A549 (cell line): Measurements from ENCODE around the gene MAP3K1. TPM values are rescaled to one million over a fixed set of nuclear protein-coding genes. Genes with fewer than 3 reads are reported as not detected.

ENCODE experiments used
- ATAC-seq, 2 experiments: fragments of 200-7000 bp in 1 of 2; fragments of >200 bp in 1 of 2; cut with Nextera tagmentation in 1 of 2; cut with Tn5 transposase in 1 of 2; 3 replicates each; pipeline versions ENCODE4 v1.8.0 to v1.9.1; 2018 to 2020; ENCODE audit warnings: mild to moderate bottlenecking in 1 of 2, moderate library complexity in 1 of 2
- CTCF ChIA-PET: fragments of 300-600 bp; sonication (Branson Sonifier 250); formaldehyde crosslinking; extraction: SDS; loops from one replicate; lab custom pipeline; 2021; ENCODE audit warnings: antibody characterized with exemption, inconsistent platforms; lab: Yijun Ruan, JAX
- POLR2A ChIA-PET: fragments of 350-600 bp; formaldehyde crosslinking; extraction: SDS; loops from one replicate; lab custom pipeline; 2021; ENCODE audit warnings: antibody characterized with exemption, inconsistent platforms; lab: Yijun Ruan, JAX
- DNase-seq, 2 experiments: peaks; one replicate each; pipeline versions ENCODE4 v3.0.0 to v3.0.0-alpha.2; 2011 to 2016; ENCODE audit warnings: low read depth in 1 of 2, low spot score in 1 of 2
- FAIRE-seq: peaks from 2 replicates; lab custom pipeline; 2011; peaks lifted over from hg19 to GRCh38; lab: Jason Lieb, UNC
- H3K27ac ChIP-seq, 2 experiments: fragments of >200 bp; sonication (Bioruptor Twin); formaldehyde crosslinking; 3 replicates each; pipeline ENCODE4 v1.5.1; 2016 to 2017
- H3K4me1 ChIP-seq: fragments of >200 bp; sonication (Bioruptor Twin); formaldehyde crosslinking; 3 replicates; pipeline ENCODE4 v1.6.1; 2016
- H3K4me2 ChIP-seq: fragments of >200 bp; sonication (Bioruptor Twin); formaldehyde crosslinking; 3 replicates; pipeline ENCODE4 v1.6.1; 2016
- H3K4me3 ChIP-seq: fragments of >200 bp; sonication (Bioruptor Twin); formaldehyde crosslinking; 3 replicates; pipeline ENCODE4 v1.5.1; 2016
- H3K9me3 ChIP-seq: fragments of >200 bp; sonication (Bioruptor Twin); formaldehyde crosslinking; 3 replicates; pipeline ENCODE4 v1.6.1; 2016
- CBX2 ChIP-seq: fragments of 200-600 bp; sonication (generic); IDR thresholded peaks from 2 replicates; pipeline ENCODE4 v1.6.1; 2016; ENCODE audit warnings: low read depth, mild to moderate bottlenecking, borderline replicate concordance
- CHD2 ChIP-seq: fragments of 150-350 bp; IDR thresholded peaks from 2 replicates; pipeline ENCODE4 v1.6.1; 2014; ENCODE audit warnings: low read length; ENCODE audit not compliant: partially characterized antibody
- CHD4 ChIP-seq: fragments of 200-600 bp; sonication (generic); IDR thresholded peaks from 2 replicates; pipeline ENCODE4 v1.6.1; 2016; ENCODE audit warnings: antibody characterized with exemption, mild to moderate bottlenecking, borderline replicate concordance
- CTCF ChIP-seq: fragments of >200 bp; sonication (Bioruptor Twin); formaldehyde crosslinking; IDR thresholded peaks from 3 replicates; pipeline ENCODE4 v1.5.1; 2016
- E2F6 ChIP-seq: IDR thresholded peaks from 2 replicates; pipeline ENCODE4 v1.6.1; 2012; ENCODE audit warnings: low read depth, borderline replicate concordance
- EHF ChIP-seq: fragments of 250-450 bp; sonication (Bioruptor Pico); IDR thresholded peaks from 2 replicates; pipeline ENCODE4 v1.5.0; 2020; ENCODE audit warnings: mild to moderate bottlenecking
- ESRRA ChIP-seq: fragments of 150-350 bp; IDR thresholded peaks from 2 replicates; pipeline ENCODE4 v1.6.1; 2014; ENCODE audit warnings: mild to moderate bottlenecking, low read length, borderline replicate concordance
- FOSB ChIP-seq: fragments of 250-450 bp; sonication (Bioruptor Pico); IDR thresholded peaks from 2 replicates; pipeline ENCODE4 v1.5.0; 2020; ENCODE audit warnings: mild to moderate bottlenecking, moderate library complexity
- GATA3 ChIP-seq: IDR thresholded peaks from 2 replicates; pipeline ENCODE4 v1.6.1; 2012; ENCODE audit warnings: borderline replicate concordance
- HES2 ChIP-seq: fragments of >200 bp; sonication (Bioruptor Twin); formaldehyde crosslinking; IDR thresholded peaks from 2 replicates; pipeline ENCODE4 v1.6.1; 2016
- HOXB5 ChIP-seq: fragments of 250-450 bp; sonication (Bioruptor Pico); IDR thresholded peaks from 2 replicates; pipeline ENCODE4 v1.5.0; 2020; ENCODE audit warnings: mild to moderate bottlenecking, moderate library complexity
- MAFK ChIP-seq: fragments of 450-650 bp; IDR thresholded peaks from 2 replicates; pipeline ENCODE4 v1.6.1; 2014; ENCODE audit not compliant: partially characterized antibody
- MAX ChIP-seq: IDR thresholded peaks from 2 replicates; pipeline ENCODE4 v1.6.1; 2012
- MAZ ChIP-seq: fragments of 150-350 bp; IDR thresholded peaks from 2 replicates; pipeline ENCODE4 v1.6.1; 2014; ENCODE audit warnings: antibody characterized with exemption, low read depth, low read length, borderline replicate concordance
- NFE2L2 ChIP-seq: fragments of 150-350 bp; conservative IDR thresholded peaks from 2 replicates; pipeline ENCODE4 v1.6.1; 2014; ENCODE audit warnings: low read length
- NR3C1 ChIP-seq: fragments of >200 bp; sonication (Bioruptor Twin); formaldehyde crosslinking; IDR thresholded peaks from 3 replicates; pipeline ENCODE4 v1.6.1; 2017
- POLR2A ChIP-seq: IDR thresholded peaks from 2 replicates; pipeline ENCODE4 v1.6.1; 2012; ENCODE audit warnings: mild to moderate bottlenecking, low read length
- RAD21 ChIP-seq, 2 experiments: fragments of >200 bp in 1 of 2; sonication (Bioruptor Twin) in 1 of 2; formaldehyde crosslinking in 1 of 2; IDR thresholded peaks in 1 of 2; conservative IDR thresholded peaks in 1 of 2; 2 replicates in 1 of 2; 3 replicates in 1 of 2; pipeline ENCODE4 v1.6.1; 2012 to 2018; ENCODE audit warnings: inconsistent platforms in 1 of 2
- RARB ChIP-seq: fragments of 250-450 bp; sonication (Bioruptor Pico); IDR thresholded peaks from 2 replicates; pipeline ENCODE4 v1.8.0; 2021; ENCODE audit warnings: mild to moderate bottlenecking, moderate library complexity
- RCOR1 ChIP-seq: fragments of 150-350 bp; IDR thresholded peaks from 2 replicates; pipeline ENCODE4 v1.6.1; 2014; ENCODE audit warnings: antibody characterized with exemption, low read length, low read depth
- RFX5 ChIP-seq: fragments of 450-650 bp; IDR thresholded peaks from 2 replicates; pipeline ENCODE4 v1.7.1; 2014; ENCODE audit warnings: antibody characterized with exemption, mild to moderate bottlenecking, moderate library complexity
- SMC3 ChIP-seq: fragments of >200 bp; sonication (Bioruptor Twin); formaldehyde crosslinking; IDR thresholded peaks from 3 replicates; pipeline ENCODE4 v1.6.1; 2018; ENCODE audit warnings: inconsistent platforms
- ZC3H11A ChIP-seq: fragments of 450-650 bp; IDR thresholded peaks from 2 replicates; pipeline ENCODE4 v1.6.1; 2014; ENCODE audit warnings: antibody characterized with exemption, mild to moderate bottlenecking
- ZFP36 ChIP-seq: fragments of 450-650 bp; IDR thresholded peaks from 2 replicates; pipeline ENCODE4 v1.6.1; 2014; ENCODE audit warnings: borderline replicate concordance; ENCODE audit not compliant: partially characterized antibody
- ZNF302 ChIP-seq: fragments of 250-450 bp; sonication (Bioruptor Pico); IDR thresholded peaks from 2 replicates; pipeline ENCODE4 v1.9.0; 2021; ENCODE audit warnings: inconsistent platforms, mild to moderate bottlenecking, moderate library complexity
- WGBS: methylation state at CpG from one replicate; pipeline ENCODE4 v1.1.6; 2017; ENCODE audit errors: missing lambda C conversion rate; 5-methylcytosine and 5-hydroxymethylcytosine counted together
- polyA plus RNA-seq, 4 experiments: library from polyadenylated mRNA; depleted of rRNA in 3 of 4; stranded (reverse); fragments of >200 nt; fragmentation: RNase III in 1 of 4; extraction: RNeasy Plus Mini Kit Qiagen cat#74134 plus additional on column Dnase treatment in 1 of 4; gene quantifications; 2 replicates in 3 of 4; 3 replicates in 1 of 4; pipeline ENCODE4 v1.2.3, GENCODE V29; 2011 to 2017

MAP3K1 gene
- polyA plus RNA-seq, 2 of the 4 experiments (the other 2 are of a cell fraction), result 1.9 to 5.1 TPM

- Histone ChIP-seq H3K4me1 (peaks cover 21% of the 10 kb centered on the region; the same call in 2 of the 3 replicates), H3K27ac (peak overlapping the region; percentile 64 to 79), H3K9me3 (no peaks in the 10 kb centered on the region), H3K4me2 (peak overlapping the region; percentile 80), H3K4me3 (no peak overlapping the region; the same call in 2 of the 3 replicates)
- peak; percentile 25 to 60 for DNase-seq
- TF ChIP-seq SMC3 (peak; percentile 92), CBX2 (no peak), RAD21 (conservative IDR thresholded peaks at IDR 0.05 in 1 of 2, IDR thresholded peaks at IDR 0.05 in 1 of 2) (peak; percentile 89 to 93), CTCF (peak; percentile 92)
- 4% methylated on average over 4 of the region's 4 CpGs for WGBS
- POLR2A ChIA-PET, result interaction anchor here (0.8 to 1.0 kb wide), 2 partner anchors 335 to 568 kb away, joined by 3 to 4 read pairs; partner anchors contain the start of gene GPBP1
- CTCF ChIA-PET, result interaction anchor here (0.6 to 14.0 kb wide), 58 partner anchors 9 to 1977 kb away, joined by 3 to 340 read pairs (median 3); no protein-coding TSS in a partner anchor
- ATAC-seq, result peak; percentile 73 to 79
- FAIRE-seq, result peak; percentile 96
Observed at GRCh38 chr5:56838409-56839039, 23.2 kb downstream of the MAP3K1 start.

- no peaks in the 10 kb centered on the region for H3K9me3 ChIP-seq
- CTCF ChIA-PET, result interaction anchor here (0.5 to 14.0 kb wide), 45 partner anchors 9 to 910 kb away, joined by 3 to 340 read pairs (median 4); no protein-coding TSS in a partner anchor
- TF ChIP-seq HOXB5 (CRISPR knock-in tag) (no peak), MAZ (no peak), ZC3H11A (no peak), FOSB (CRISPR knock-in tag) (no peak), E2F6 (no peak), POLR2A (no peak), CHD4 (no peak), CHD2 (no peak), CBX2 (no peak), ESRRA (no peak), GATA3 (no peak), MAFK (peak; percentile 82), ZNF302 (CRISPR knock-in tag) (no peak), NR3C1 (no peak), NFE2L2 (peak; percentile 54), HES2 (no peak)
- TF ChIP-seq, all 56 proteins: peak for 2
- peak overlapping the region; percentile 80 for H3K4me2 ChIP-seq
- ATAC-seq, result no peak
- H3K4me1 ChIP-seq, result peaks cover 19% of the 10 kb centered on the region; the same call in 2 of the 3 replicates
- no peak for FAIRE-seq
- WGBS, result 88% methylated on average over 4 of the region's 4 CpGs
- H3K27ac ChIP-seq, result peak overlapping the region; percentile 64 to 79; a peak in 5 of 6 replicates
- POLR2A ChIA-PET, result interaction anchor here (0.8 to 1.0 kb wide), 2 partner anchors 335 to 569 kb away, joined by 3 to 4 read pairs; partner anchors contain the start of gene GPBP1
- no peak for DNase-seq
- no peak overlapping the region for H3K4me3 ChIP-seq
Observed at GRCh38 chr5:56839062-56839461, 23.7 kb downstream of the MAP3K1 start.

GRCh38 chr5:56840597-56840996 lies 25.2 kb downstream of the MAP3K1 start:
- no peak overlapping the region for H3K4me2 ChIP-seq
- H3K27ac ChIP-seq, result no peak overlapping the region
- no peak for FAIRE-seq
- H3K4me1 ChIP-seq, result peaks cover 19% of the 10 kb centered on the region; the same call in 2 of the 3 replicates
- no peak for ATAC-seq
- TF ChIP-seq ZFP36 (no peak), SMC3 (no peak), RFX5 (no peak), RCOR1 (no peak), RARB (CRISPR knock-in tag) (no peak), MAX (no peak), POLR2A (no peak), GATA3 (no peak), FOSB (CRISPR knock-in tag) (no peak), EHF (no peak)
- no peak for DNase-seq
- no peak overlapping the region for H3K4me3 ChIP-seq
- ChIA-PET POLR2A (no interaction called here), CTCF (interaction anchor here (0.6 to 14.0 kb wide), 5 partner anchors 13 to 572 kb away, joined by 3 to 340 read pairs (median 5); no protein-coding TSS in a partner anchor)
- 95% methylated on average over 7 of the region's 7 CpGs for WGBS
- H3K9me3 ChIP-seq, result no peaks in the 10 kb centered on the region
